GM19099 (cell line): Measurements from ENCODE around the gene RNPC3.

Experiments used
- POLR2A ChIP-seq: IDR thresholded peaks from 3 replicates; pipeline ENCODE4 v1.6.1; 2011; ENCODE audit warnings: low read depth; ENCODE audit not compliant: insufficient read length; ENCODE audit errors: extremely low read depth

RNPC3 gene, protein sequence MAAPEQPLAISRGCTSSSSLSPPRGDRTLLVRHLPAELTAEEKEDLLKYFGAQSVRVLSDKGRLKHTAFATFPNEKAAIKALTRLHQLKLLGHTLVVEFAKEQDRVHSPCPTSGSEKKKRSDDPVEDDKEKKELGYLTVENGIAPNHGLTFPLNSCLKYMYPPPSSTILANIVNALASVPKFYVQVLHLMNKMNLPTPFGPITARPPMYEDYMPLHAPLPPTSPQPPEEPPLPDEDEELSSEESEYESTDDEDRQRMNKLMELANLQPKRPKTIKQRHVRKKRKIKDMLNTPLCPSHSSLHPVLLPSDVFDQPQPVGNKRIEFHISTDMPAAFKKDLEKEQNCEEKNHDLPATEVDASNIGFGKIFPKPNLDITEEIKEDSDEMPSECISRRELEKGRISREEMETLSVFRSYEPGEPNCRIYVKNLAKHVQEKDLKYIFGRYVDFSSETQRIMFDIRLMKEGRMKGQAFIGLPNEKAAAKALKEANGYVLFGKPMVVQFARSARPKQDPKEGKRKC

GRCh38 chr1:103525607-103526507, at the start of gene RNPC3:
TSS of gene RNPC3 (plus strand) at chr1:103525699. CDS start at chr1:103526071, 372 bp downstream.
- TF ChIP-seq POLR2A = peak; percentile 71

DNA sequence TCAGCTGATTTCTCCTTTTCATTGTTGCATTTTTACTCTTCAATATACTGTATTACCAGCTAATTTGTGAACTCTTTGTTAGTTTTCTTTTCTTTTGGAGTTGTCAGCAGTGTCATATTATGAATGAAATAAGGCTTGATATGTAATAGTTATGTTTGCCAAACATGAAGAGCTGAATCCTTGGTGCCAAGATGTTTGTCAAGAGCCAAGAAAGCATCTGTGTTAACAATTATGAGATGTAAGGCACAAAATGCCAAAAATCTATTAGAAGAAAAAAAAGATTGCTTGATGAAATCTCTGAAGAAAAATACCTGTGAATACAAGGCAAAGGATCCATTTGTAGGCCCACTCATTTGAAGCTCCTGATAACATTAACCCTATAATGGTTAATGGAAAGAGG, 48.4 kb upstream of the RNPC3 start:
- no peak for TF ChIP-seq POLR2A

- no peak for TF ChIP-seq POLR2A
Measured at GRCh38 chr1:103489935-103490334, 35.6 kb upstream of the RNPC3 start.

GRCh38 chr1:103492003-103492625, 33.4 kb upstream of the RNPC3 start:
- TF ChIP-seq POLR2A = no peak

DNA sequence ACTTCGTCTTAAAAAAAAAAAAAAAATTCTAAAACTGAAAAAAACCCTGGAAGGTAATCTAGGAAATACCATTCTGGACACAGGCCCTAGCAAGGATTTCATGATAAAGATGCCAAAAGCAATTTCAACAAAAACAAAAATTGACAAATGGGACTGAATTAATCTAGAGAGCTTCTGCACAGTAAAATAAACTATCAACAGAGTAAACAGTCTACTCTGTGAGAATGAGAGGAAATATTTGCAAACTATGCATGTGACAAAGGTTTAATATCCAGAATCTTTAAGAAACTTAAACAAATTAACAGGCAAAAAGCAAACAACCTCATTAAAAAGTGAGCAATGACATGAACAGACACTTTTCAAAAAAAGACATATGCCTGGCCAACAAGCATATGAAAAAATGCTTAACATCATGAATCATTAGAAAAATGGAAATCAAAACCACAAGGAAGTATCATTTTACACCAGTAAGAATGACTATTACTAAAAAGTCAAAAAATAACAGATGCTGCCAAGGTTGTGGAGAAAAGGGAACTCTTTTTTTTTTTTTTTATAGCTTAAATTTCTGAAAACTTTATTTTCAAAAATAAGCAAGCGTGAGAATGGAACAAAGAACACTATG, 29.4 kb upstream of the RNPC3 start:
- no peak for TF ChIP-seq POLR2A

DNA sequence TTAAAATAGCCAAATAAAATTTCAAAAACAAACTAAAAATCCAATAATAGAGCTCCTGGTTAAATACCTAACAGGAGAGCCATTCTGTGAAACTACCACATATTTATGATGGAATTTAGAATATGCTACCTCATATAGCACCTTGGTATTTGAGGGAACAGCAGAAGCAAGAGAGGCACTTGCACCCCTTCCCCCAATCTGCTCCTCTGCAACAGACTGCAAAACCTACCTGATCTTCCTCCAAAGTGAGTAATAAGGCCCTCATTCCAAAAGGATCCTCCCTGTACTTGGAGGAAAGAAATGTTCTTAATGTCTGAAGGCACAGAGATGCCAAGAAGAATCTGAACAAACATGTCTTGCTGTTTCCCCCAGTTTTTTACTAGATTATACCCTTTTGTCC, 28.1 kb upstream of the RNPC3 start:
- TF ChIP-seq POLR2A = no peak

- no peak for TF ChIP-seq POLR2A
Measured at GRCh38 chr1:103509250-103509649, 16.2 kb upstream of the RNPC3 start.

DNA sequence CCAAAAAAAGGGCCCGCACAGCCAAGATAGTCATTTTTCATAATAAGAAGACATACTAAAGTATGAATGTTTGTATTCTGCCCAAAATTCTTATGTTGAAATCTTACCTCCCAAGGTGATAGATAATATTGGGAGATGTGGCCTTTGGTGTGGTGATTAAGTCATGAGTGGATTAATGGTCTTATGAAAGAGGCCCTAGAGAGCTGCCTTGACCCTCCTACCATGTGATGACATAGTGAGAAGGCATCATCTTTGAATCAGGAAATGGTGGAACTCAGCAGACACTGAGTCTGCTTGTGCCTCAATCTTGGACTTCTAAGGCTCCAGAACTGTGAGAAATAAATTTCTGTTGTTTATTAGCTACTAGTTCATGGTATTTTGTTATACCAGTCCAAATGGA, 11.8 kb upstream of the RNPC3 start:
- TF ChIP-seq POLR2A = no peak

- TF ChIP-seq POLR2A = no peak
Measured at GRCh38 chr1:103514920-103515503, 10.5 kb upstream of the RNPC3 start.

- no peak for TF ChIP-seq POLR2A
Measured at GRCh38 chr1:103516283-103516682, 9.2 kb upstream of the RNPC3 start.

DNA sequence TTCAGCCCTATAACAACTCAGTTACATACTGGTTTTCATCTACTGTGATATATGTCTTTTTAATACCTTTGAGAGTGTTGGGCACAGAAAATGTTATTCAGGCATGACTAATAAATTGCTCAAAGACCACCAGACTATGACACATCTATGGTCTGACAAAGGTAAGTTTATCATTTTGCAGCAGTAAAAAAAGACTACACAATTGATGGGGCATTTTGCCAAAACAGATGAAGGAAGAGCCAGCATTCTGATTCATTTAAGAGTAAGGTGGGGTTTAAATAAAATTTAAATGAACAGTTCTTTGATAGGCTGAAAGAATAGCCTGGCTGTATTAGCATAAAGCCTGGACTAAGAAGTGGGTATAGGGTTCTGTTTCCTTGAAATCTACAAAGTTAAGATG, 8.8 kb upstream of the RNPC3 start:
- no peak for TF ChIP-seq POLR2A

GRCh38 chr1:103517380-103518047, 8.0 kb upstream of the RNPC3 start:
- no peak for TF ChIP-seq POLR2A

GRCh38 chr1:103520822-103521221, 4.7 kb upstream of the RNPC3 start:
- TF ChIP-seq POLR2A = no peak

GRCh38 chr1:103523346-103523745, 2.2 kb upstream of the RNPC3 start:
- no peak for TF ChIP-seq POLR2A
